B cell (primary cell): ENCODE results near the gene CFAP77. TPM values are rescaled to one million over a fixed set of nuclear protein-coding genes. Genes with fewer than 3 reads are reported as not detected.

Experiments used
- ATAC-seq: fragments of 200-7000 bp; cut with Tn5 transposase; one replicate; pipeline ENCODE4 v1.10.0; 2021; ENCODE audit warnings: low read depth, mild to moderate bottlenecking, moderate number of reproducible peaks, moderate library complexity
- CTCF ChIA-PET: fragments of 350-600 bp; sonication (Branson Sonifier 250); formaldehyde crosslinking; loops from one replicate; lab custom pipeline; 2021; ENCODE audit warnings: antibody characterized with exemption, inconsistent platforms; lab: Charles Lee
- POLR2A ChIA-PET: fragments of 350-600 bp; sonication (Branson Sonifier 250); formaldehyde crosslinking; loops from one replicate; lab custom pipeline; 2021; ENCODE audit warnings: antibody characterized with exemption; lab: Charles Lee
- DNase-seq: peaks from one replicate; pipeline ENCODE4 v3.0.0; 2013
- H2AFZ ChIP-seq: 2 replicates; pipeline ENCODE4 v1.6.1; 2012; ENCODE audit warnings: mild to moderate bottlenecking, low read depth, low read length; ENCODE audit not compliant: insufficient read depth, poor library complexity, severe bottlenecking
- H3K27ac ChIP-seq, 2 donors: 1 replicate in 1 of 2; 2 replicates in 1 of 2; pipeline ENCODE4 v1.5.1; 2012 to 2013; ENCODE audit warnings: low read length in 2 of 2, mild to moderate bottlenecking in 2 of 2, moderate library complexity in 1 of 2
- H3K27me3 ChIP-seq, 4 experiments: fragments of 200-600 bp in 1 of 4; sonication (generic) in 1 of 4; replicated peaks in 1 of 4; 1 replicate in 2 of 4; 2 replicates in 2 of 4; pipeline versions ENCODE4 v1.6.1 to v1.7.0; 2013 to 2016; ENCODE audit warnings: low read length in 3 of 4, mild to moderate bottlenecking in 2 of 4, mixed read lengths in 1 of 4, moderate library complexity in 1 of 4; ENCODE audit not compliant: insufficient read depth in 4 of 4, control insufficient read depth in 3 of 4; ENCODE audit errors: control extremely low read depth in 1 of 4
- H3K36me3 ChIP-seq, 2 experiments: replicated peaks in 1 of 2; 1 replicate in 1 of 2; 2 replicates in 1 of 2; pipeline versions ENCODE4 v1.6.1 to v1.7.1; 2013; ENCODE audit warnings: low read length in 1 of 2; ENCODE audit not compliant: insufficient read depth in 2 of 2, control insufficient read depth in 1 of 2; ENCODE audit errors: control extremely low read depth in 1 of 2, extremely low read depth in 1 of 2
- H3K4me1 ChIP-seq, 2 donors: fragments of 200-600 bp in 1 of 2; sonication (generic) in 1 of 2; 1 replicate in 1 of 2; 2 replicates in 1 of 2; pipeline versions ENCODE4 v1.5.1 to v1.6.1; 2013 to 2017; ENCODE audit warnings: low read length in 2 of 2; ENCODE audit not compliant: control insufficient read depth in 2 of 2, insufficient read depth in 2 of 2
- H3K4me2 ChIP-seq: replicated peaks from 2 replicates; pipeline ENCODE3; 2012; ENCODE audit warnings: mild to moderate bottlenecking, low read depth, low read length; ENCODE audit not compliant: poor library complexity, severe bottlenecking
- H3K4me3 ChIP-seq, 5 experiments: fragments of 200-600 bp in 1 of 5; sonication (generic) in 1 of 5; 1 replicate in 3 of 5; 2 replicates in 2 of 5; pipeline versions ENCODE4 v1.5.1 to v1.7.0; 2011 to 2016; ENCODE audit warnings: low read length in 4 of 5, mild to moderate bottlenecking in 4 of 5, low read depth in 2 of 5, control low read depth in 1 of 5, moderate library complexity in 1 of 5; ENCODE audit not compliant: insufficient read depth in 1 of 5; ENCODE audit errors: control extremely low read depth in 1 of 5, extremely low read depth in 1 of 5
- H3K79me2 ChIP-seq: fragments of 200-600 bp; sonication (generic); one replicate; pipeline ENCODE4 v1.6.0; 2016; ENCODE audit warnings: low read length; ENCODE audit not compliant: control insufficient read depth, insufficient read depth
- H3K9ac ChIP-seq: fragments of 200-600 bp; sonication (generic); 2 replicates; pipeline ENCODE4 v1.6.1; 2017; ENCODE audit warnings: mild to moderate bottlenecking, low read length, moderate library complexity
- H3K9me3 ChIP-seq, 3 donors: one replicate each; pipeline versions ENCODE4 v1.6.1 to v1.7.1; 2013; ENCODE audit warnings: low read length in 2 of 3; ENCODE audit not compliant: control insufficient read depth in 2 of 3, insufficient read depth in 1 of 3; ENCODE audit errors: control extremely low read depth in 1 of 3
- H4K20me1 ChIP-seq: 2 replicates; pipeline ENCODE4 v1.6.0; 2012; ENCODE audit warnings: mild to moderate bottlenecking, low read length; ENCODE audit not compliant: insufficient read depth, control insufficient read depth, poor library complexity, severe bottlenecking
- H3K27ac Mint-ChIP-seq: one replicate; pipeline ENCODE4 v1.8.0; 2021; ENCODE audit warnings: mixed read lengths
- H3K27me3 Mint-ChIP-seq: one replicate; pipeline ENCODE4 v1.8.0; 2021; ENCODE audit warnings: mixed read lengths
- H3K4me1 Mint-ChIP-seq: one replicate; pipeline ENCODE4 v1.8.0; 2021; ENCODE audit warnings: mixed read lengths
- H3K4me3 Mint-ChIP-seq: one replicate; pipeline ENCODE4 v1.8.0; 2021; ENCODE audit warnings: mixed read lengths
- H3K9me3 Mint-ChIP-seq: one replicate; pipeline ENCODE4 v1.8.0; 2022; ENCODE audit warnings: mixed read lengths; ENCODE audit not compliant: insufficient read depth
- CTCF ChIP-seq: fragments of 200-600 bp; IDR thresholded peaks from one replicate; pipeline ENCODE4 v1.8.0; 2022; ENCODE audit warnings: antibody characterized with exemption, mild to moderate bottlenecking
- EZH2 ChIP-seq: IDR thresholded peaks from 2 replicates; pipeline ENCODE4 v1.6.1; 2012; ENCODE audit warnings: borderline replicate concordance, low read depth, mild to moderate bottlenecking, moderate library complexity, low read length; ENCODE audit not compliant: insufficient read depth, poor library complexity, severe bottlenecking
- WGBS: methylation state at CpG from one replicate; pipeline ENCODE4 v1.1.5; 2013; ENCODE audit warnings: missing lambda C conversion rate; ENCODE audit not compliant: insufficient coverage; 5-methylcytosine and 5-hydroxymethylcytosine counted together
- intact Hi-C: fragments of 100-400 bp; cut with micrococcal nuclease; formaldehyde crosslinking; loops from one replicate; pipeline ENCODE4 v1.10.0; 2022
- polyA plus RNA-seq: library from polyadenylated mRNA; depleted of rRNA; stranded (reverse); fragments of >200 nt; gene quantifications from 2 replicates; pipeline ENCODE4 v1.2.3, GENCODE V29; 2012
- total RNA-seq, 2 donors: library from RNA; stranded (reverse); fragments of 120-200 nt in 1 of 2; gene quantifications; 1 replicate in 1 of 2; 2 replicates in 1 of 2; pipeline versions ENCODE4 v1.2.3 to v1.2.4, GENCODE V29; 2013 to 2022

CFAP77 gene
- total and polyA plus RNA-seq, 2 donors (not counting 1 experiment from before 2014, with no cell fraction given), result not detected

- Mint-ChIP-seq H3K27ac (no peak overlapping the region), H3K27me3 (peaks cover 49% of the 10 kb centered on the region), H3K4me1 (peaks cover 23% of the 10 kb centered on the region), H3K9me3 (no peaks in the 10 kb centered on the region), H3K4me3 (no peak overlapping the region)
- ATAC-seq (no peak), DNase-seq (peak; percentile 30)
- 6% methylated on average over 79 of the region's 83 CpGs for WGBS
- Histone ChIP-seq H2AFZ (no peak overlapping the region), H3K9ac (no peak overlapping the region), H4K20me1 (peaks cover 8% of the 10 kb centered on the region), H3K9me3 (peaks cover 0 to 45% (median 0%) of the 10 kb centered on the region in 3 donors), H3K27me3 (peaks cover 0 to 76% (median 51%) of the 10 kb centered on the region in 4 experiments), H3K79me2 (no peaks in the 10 kb centered on the region), H3K27ac (no peak overlapping the region), H3K4me3 (no peak overlapping the region), H3K4me2 (no peak overlapping the region), H3K4me1 (peaks cover 27 to 35% of the 10 kb centered on the region in 2 donors), H3K36me3 (peaks cover 0 to 2% of the 10 kb centered on the region in 2 experiments)
- POLR2A ChIA-PET, result no interaction called here
- TF ChIP-seq EZH2 (no peak), CTCF (no peak)
- CTCF ChIA-PET, result no interaction called here
- intact Hi-C loops, result no loop called here
These were observed 179.4 kb downstream of the CFAP77 start for GRCh38 chr9:132589148-132590036.

GRCh38 chr9:132590037-132590317 is 180.0 kb downstream of the CFAP77 start:
- Mint-ChIP-seq H3K9me3 (no peaks in the 10 kb centered on the region), H3K4me1 (peaks cover 23% of the 10 kb centered on the region), H3K27me3 (peaks cover 49% of the 10 kb centered on the region), H3K27ac (no peak overlapping the region), H3K4me3 (no peak overlapping the region)
- DNase-seq, result no peak
- Histone ChIP-seq H3K27me3 (peaks cover 0 to 70% (median 47%) of the 10 kb centered on the region in 4 experiments), H2AFZ (no peak overlapping the region), H3K9ac (no peak overlapping the region), H3K36me3 (peaks cover 0 to 8% of the 10 kb centered on the region in 2 experiments), H4K20me1 (peaks cover 8% of the 10 kb centered on the region), H3K4me3 (no peak overlapping the region), H3K27ac (no peak overlapping the region), H3K79me2 (no peaks in the 10 kb centered on the region), H3K4me2 (no peak overlapping the region), H3K9me3 (peaks cover 0 to 39% (median 0%) of the 10 kb centered on the region in 3 donors), H3K4me1 (peaks cover 27 to 35% of the 10 kb centered on the region in 2 donors)
- ChIA-PET CTCF (no interaction called here), POLR2A (no interaction called here)
- no peak for ATAC-seq
- TF ChIP-seq CTCF, result no peak
- TF ChIP-seq EZH2, result no peak
- intact Hi-C loops, result no loop called here
- WGBS, result 11% methylated on average over 12 of the region's 17 CpGs
